SK-N-MC (cell line): ENCODE measurements around the gene RGS3.

Experiments
- EZH2 ChIP-seq: fragments of 200-600 bp; sonication (generic); IDR thresholded peaks from one replicate; pipeline ENCODE4 v1.6.1; 2017; ENCODE audit warnings: antibody characterized with exemption
- FOXP2 ChIP-seq: optimal IDR thresholded peaks from 2 replicates; pipeline ENCODE3; 2011; ENCODE audit warnings: mild to moderate bottlenecking, moderate library complexity; ENCODE audit not compliant: insufficient read depth; ENCODE audit errors: extremely low read length, control extremely low read depth
- POLR2AphosphoS5 ChIP-seq: IDR thresholded peaks from 2 replicates; pipeline ENCODE4 v1.6.1; 2012; ENCODE audit warnings: mild to moderate bottlenecking, low read depth, low read length, borderline replicate concordance

DNA sequence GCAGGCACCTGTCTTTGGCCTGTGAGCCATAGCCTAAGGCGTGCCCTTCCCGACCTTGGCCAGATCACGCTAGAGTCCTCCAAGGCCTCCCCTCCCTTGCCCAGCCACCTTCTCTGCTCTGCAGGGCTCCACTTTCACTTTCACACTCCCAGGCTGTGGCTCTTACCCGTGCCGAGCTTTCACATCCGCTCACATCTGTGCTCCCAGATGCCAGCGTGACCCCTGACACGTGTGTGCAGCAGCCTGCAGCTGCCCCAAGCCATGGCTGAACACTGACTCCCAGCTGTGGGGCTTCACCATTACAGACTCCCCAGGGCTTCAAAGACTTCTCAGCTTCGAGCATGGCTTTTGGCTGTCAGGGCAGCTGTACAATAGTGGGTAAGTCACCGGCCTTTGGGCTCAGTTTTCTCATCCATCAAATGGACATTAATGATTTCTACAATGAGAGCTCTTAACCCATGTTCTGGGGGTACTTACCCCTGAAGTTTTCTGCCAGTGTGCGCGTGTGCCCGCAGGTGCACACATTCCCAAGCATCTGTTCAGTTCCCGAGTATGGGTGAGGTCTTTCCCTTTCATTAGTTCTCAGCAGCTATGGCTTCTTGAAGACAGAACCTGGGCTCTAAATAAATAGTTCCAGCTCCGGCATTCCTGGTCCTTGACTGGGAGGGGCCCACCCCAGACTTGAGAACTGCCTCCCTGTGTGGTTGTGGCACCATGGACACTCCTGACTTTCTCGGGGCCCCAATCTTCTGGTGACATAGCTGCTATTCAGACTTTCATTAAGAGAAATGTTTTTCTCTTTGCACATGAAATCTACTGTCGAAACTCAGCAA lies 118.6 kb downstream of the RGS3 start:
- TF ChIP-seq EZH2 (no peak), POLR2AphosphoS5 (no peak), FOXP2 (no peak)
